ENCODE results near the gene SOX6. TPM values are rescaled to one million over a fixed set of nuclear protein-coding genes. Genes with fewer than 3 reads are reported as not detected.

Gene SOX6
- total and polyA plus RNA-seq, 2 of the 13 experiments (the other 11 are each of a cell fraction or from before 2014, with no cell fraction given) = 2.6 to 11.2 TPM

- no peak overlapping the region for H3K9ac ChIP-seq (ENCODE audit: insufficient read depth, low read depth, low read length)
- ATAC-seq = no peak
- no peak overlapping the region for H3K4me3 ChIP-seq (replicated peaks in 1 of 3; ENCODE audit: insufficient read depth in 1 of 3, low read depth in 2 of 3, low read length in 3 of 3)
- in situ Hi-C loops (cut with HindIII; ENCODE audit: extremely low pct_ligation_motif_present, low pct_unique_long_range_greater_than_20kb) = no loop called here
- CTCF ChIA-PET (ENCODE audit: low intra/inter-chr PET ratio, low total read pairs) = no interaction called here
- H3K36me3 ChIP-seq (replicated peaks in 1 of 2; ENCODE audit: control insufficient read depth in 1 of 2, insufficient read depth in 2 of 2, low read length in 2 of 2) = no peaks in the 10 kb centered on the region
- 7% methylated on average over 1 of the region's 1 CpG for WGBS (ENCODE audit: low lambda C conversion rate)
- no peak overlapping the region for H3K27ac ChIP-seq (ENCODE audit: extremely low read length, insufficient read depth, low read length)
- H4K20me1 ChIP-seq (ENCODE audit: insufficient read depth, low read length) = no peaks in the 10 kb centered on the region
- H3K4me1 ChIP-seq (ENCODE audit: insufficient read depth, low read length) = no peaks in the 10 kb centered on the region
- H3K79me2 ChIP-seq (ENCODE audit: insufficient read depth, low read length) = no peaks in the 10 kb centered on the region
- no TSS peak for BruUV-seq (replicated peaks)
- no peak overlapping the region for H2AFZ ChIP-seq (ENCODE audit: low read length)
- intact Hi-C loops (cut with micrococcal nuclease; ENCODE audit: unreplicated experiment) = no loop called here
- POLR2A ChIA-PET = no interaction called here
- FAIRE-seq = no peak
- no peaks in the 10 kb centered on the region for H3K27me3 ChIP-seq (ENCODE audit: control insufficient read depth in 1 of 2, insufficient read depth in 2 of 2, low read length in 2 of 2)
- no peak for DNase-seq (ENCODE audit: low spot score)
- no peaks in the 10 kb centered on the region for H3K9me3 ChIP-seq (ENCODE audit: low read length)
- H3K4me2 ChIP-seq (ENCODE audit: low read depth, low read length) = no peak overlapping the region
- TF ChIP-seq ZBTB8A (CRISPR knock-in tag; IDR thresholded peaks at IDR 0.05; ENCODE audit: borderline replicate concordance, low read depth) (no peak), HDAC1 (CRISPR knock-in tag; IDR thresholded peaks at IDR 0.05) (no peak), KLF16 (CRISPR knock-in tag; IDR thresholded peaks at IDR 0.05) (no peak), ZNF776 (CRISPR knock-in tag; IDR thresholded peaks at IDR 0.05) (no peak), SALL1 (CRISPR knock-in tag; IDR thresholded peaks at IDR 0.05) (no peak), FOSL2 (CRISPR knock-in tag; IDR thresholded peaks at IDR 0.05) (no peak), ZNF788 (CRISPR knock-in tag; IDR thresholded peaks at IDR 0.05; ENCODE audit: borderline replicate concordance) (no peak), ZNF652 (CRISPR knock-in tag; IDR thresholded peaks at IDR 0.05; ENCODE audit: borderline replicate concordance, low read depth) (no peak), NPAS2 (CRISPR knock-in tag; IDR thresholded peaks at IDR 0.05; ENCODE audit: borderline replicate concordance) (no peak), STAT6 (CRISPR knock-in tag; IDR thresholded peaks at IDR 0.05; ENCODE audit: borderline replicate concordance) (no peak), ZNF784 (CRISPR knock-in tag; IDR thresholded peaks at IDR 0.05; ENCODE audit: borderline replicate concordance) (no peak), HIVEP1 (CRISPR knock-in tag; IDR thresholded peaks at IDR 0.05) (no peak), POLR2AphosphoS2 (IDR thresholded peaks at IDR 0.05; ENCODE audit: low read depth, low read length) (no peak), REL (CRISPR knock-in tag; conservative IDR thresholded peaks at IDR 0.05) (no peak), ATF2 (CRISPR knock-in tag; IDR thresholded peaks at IDR 0.05) (no peak), ZNF609 (CRISPR knock-in tag; IDR thresholded peaks at IDR 0.05; ENCODE audit: borderline replicate concordance) (no peak)
Measured at GRCh38 chr11:16059332-16059731, 297.0 kb downstream of the SOX6 start.
